ENCODE results near the gene CHMP5.

DNA sequence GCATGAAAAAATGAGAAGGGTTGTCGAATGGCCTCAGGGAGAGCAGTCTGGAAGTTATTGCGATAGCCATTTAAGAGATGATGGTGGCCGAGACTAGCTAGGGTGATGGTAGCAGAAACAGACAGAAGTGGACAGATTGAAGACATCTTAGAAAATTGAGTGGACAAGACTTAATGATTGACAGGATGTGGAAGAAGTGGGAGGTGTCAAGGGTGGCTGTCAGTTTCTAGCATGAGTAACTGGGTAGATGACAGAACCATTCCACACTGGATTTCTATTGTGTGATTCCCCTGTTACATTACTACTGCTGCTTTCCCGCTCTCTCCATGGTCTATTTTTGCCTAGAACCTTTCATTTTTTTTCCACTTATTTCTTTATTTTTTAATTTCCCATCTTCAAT lies 12.6 kb downstream of the CHMP5 start:
- TF ChIP-seq, protein P1, sequence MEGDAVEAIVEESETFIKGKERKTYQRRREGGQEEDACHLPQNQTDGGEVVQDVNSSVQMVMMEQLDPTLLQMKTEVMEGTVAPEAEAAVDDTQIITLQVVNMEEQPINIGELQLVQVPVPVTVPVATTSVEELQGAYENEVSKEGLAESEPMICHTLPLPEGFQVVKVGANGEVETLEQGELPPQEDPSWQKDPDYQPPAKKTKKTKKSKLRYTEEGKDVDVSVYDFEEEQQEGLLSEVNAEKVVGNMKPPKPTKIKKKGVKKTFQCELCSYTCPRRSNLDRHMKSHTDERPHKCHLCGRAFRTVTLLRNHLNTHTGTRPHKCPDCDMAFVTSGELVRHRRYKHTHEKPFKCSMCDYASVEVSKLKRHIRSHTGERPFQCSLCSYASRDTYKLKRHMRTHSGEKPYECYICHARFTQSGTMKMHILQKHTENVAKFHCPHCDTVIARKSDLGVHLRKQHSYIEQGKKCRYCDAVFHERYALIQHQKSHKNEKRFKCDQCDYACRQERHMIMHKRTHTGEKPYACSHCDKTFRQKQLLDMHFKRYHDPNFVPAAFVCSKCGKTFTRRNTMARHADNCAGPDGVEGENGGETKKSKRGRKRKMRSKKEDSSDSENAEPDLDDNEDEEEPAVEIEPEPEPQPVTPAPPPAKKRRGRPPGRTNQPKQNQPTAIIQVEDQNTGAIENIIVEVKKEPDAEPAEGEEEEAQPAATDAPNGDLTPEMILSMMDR (IDR thresholded peaks at IDR 0.05): no peak
- TF ChIP-seq POLR2A (IDR thresholded peaks at IDR 0.05): no peak

All from body of pancreas (tissue), 4 donors.